GM21526 (cell line): Measurements from ENCODE around the gene WDPCP.
"Not testable (repeated sequence)": the region's sequence is repeated elsewhere in the genome, so short reads cannot be mapped to it uniquely, and the experiment has no call there.

Source experiments
- ATAC-seq: cut with Tn5 transposase; IDR thresholded peaks from one replicate; pipeline ENCODE4 v1.9.1; 2021; ENCODE audit warnings: moderate library complexity; ENCODE audit not compliant: unreplicated experiment, low FRiP score

The WDPCP gene

GRCh38 chr2:63590626-63591408 lies 2.5 kb upstream of the WDPCP start:
- no peak for ATAC-seq

- ATAC-seq: peak; percentile 7
Observed at GRCh38 chr2:63589148-63589958, 1.1 kb upstream of the WDPCP start.

GRCh38 chr2:63587814-63588384 lies 378 bp downstream of the WDPCP start:
- peak; percentile 2 for ATAC-seq

- ATAC-seq: no peak
Observed at GRCh38 chr2:63582873-63583272, 5.4 kb downstream of the WDPCP start.

DNA sequence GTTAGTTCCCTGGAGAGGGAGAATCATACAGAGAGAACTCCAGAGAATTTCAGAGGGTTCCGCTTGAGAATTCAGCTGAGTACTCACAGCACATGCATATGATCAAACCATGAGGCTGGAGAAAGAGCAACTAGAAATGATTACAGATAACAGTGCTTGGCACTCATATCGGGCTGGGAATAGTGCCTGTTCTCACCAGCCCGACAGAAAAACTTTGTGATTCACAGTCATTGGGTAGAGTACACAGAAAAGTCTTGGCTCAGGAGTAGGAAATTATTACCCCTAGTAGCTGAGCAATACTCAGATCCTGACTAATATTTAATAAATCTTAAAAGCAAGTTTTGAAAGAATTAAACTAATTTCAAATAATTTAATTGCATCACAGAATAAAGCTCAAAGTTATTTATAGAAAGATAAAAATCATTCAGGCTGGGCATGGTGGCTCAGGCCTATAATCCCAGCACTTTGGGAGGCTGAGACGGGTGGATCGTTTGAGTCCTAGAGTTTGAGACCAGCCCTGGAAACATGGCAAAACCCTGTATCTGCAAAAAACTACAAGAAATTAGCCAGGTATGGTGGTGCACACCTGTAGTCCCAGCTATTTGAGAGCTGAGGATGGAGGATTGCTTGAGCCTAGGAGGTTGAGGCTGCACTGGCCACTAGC lies 6.8 kb downstream of the WDPCP start:
- no peak for ATAC-seq

- ATAC-seq: no peak
Observed at GRCh38 chr2:63580651-63581297, 7.5 kb downstream of the WDPCP start.

DNA sequence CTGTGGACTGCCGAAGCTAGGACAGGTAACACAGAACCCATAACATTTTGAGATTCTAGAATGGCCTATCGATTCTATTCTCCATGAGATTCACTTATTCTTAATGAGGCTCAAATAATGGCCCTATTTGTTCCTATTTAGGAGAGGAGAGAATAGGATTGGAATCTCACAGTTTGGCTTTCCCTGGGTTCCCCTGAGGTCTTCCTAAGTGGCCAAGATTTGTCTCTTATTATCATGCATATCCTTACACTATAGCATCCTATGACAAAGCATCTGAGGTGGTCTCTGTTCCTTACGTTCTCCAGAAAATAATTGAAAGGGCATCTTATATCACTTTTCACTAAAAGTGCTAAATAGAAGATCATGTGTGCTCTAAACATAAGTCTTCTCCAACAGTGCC lies 9.5 kb downstream of the WDPCP start:
- no peak for ATAC-seq

- no peak for ATAC-seq
Observed at GRCh38 chr2:63576546-63576945, 11.7 kb downstream of the WDPCP start.

GRCh38 chr2:63573726-63574345 lies 14.4 kb downstream of the WDPCP start:
- ATAC-seq: not testable (repeated sequence)

DNA sequence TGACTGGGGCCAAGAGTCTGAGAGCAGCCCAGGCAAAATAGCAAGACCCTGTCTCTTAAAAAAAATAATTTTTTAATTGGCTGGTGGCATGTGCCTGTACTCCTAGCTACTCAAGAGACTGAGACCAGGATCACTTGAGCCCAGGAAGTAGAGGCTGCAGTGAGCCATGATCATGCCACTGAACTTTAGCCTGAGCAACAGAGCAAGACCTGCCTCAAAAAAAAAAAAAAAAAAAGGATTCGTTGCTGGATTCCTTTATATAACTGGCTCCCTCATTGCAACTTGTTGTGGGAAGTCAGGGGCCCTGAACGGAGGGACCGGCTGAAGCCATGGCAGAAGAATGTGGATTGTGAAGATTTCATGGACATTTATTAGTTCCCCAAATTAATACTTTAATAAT lies 15.3 kb downstream of the WDPCP start:
- not testable (repeated sequence) for ATAC-seq

GRCh38 chr2:63572001-63572400 lies 16.3 kb downstream of the WDPCP start:
- ATAC-seq: no peak

DNA sequence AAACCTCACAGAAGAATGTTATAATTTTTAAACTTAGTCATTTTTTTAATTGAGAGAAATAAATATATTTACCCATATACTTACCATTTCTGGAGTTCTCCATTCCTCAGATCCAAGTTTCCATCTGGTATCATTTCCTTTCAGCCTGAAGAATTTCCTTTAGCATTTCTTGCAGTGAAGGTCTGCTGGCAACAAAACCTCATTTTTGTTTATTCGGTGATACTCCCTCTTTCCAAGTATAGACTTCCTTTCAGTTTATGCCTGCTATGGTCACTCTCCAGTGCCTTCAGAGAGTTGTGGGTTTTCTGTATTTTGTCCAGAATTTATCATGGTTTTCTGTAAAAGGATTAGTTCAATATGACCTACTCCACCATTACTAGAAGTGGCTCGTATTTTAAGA lies 17.0 kb downstream of the WDPCP start:
- ATAC-seq: no peak

DNA sequence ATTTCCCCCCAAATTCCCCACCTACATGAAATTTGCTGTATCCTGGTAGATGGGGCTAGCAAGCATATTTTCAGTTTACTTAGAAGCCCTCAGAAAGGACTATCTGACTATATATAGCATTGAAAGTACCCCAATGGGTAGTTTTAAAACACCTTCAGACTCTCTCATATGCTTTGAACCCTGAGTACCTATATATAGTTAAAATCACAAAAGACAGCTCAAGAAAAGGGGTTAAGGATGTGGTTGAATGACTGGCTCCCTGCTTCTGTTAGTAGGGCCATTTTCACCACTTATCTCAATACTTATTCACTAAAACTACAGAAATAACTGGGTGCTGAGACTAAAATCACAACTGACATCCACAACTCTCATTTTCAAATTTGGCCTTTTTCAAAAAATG lies 18.5 kb downstream of the WDPCP start:
- peak; percentile 59 for ATAC-seq

GRCh38 chr2:63562751-63563150 lies 25.5 kb downstream of the WDPCP start:
- ATAC-seq: no peak

DNA sequence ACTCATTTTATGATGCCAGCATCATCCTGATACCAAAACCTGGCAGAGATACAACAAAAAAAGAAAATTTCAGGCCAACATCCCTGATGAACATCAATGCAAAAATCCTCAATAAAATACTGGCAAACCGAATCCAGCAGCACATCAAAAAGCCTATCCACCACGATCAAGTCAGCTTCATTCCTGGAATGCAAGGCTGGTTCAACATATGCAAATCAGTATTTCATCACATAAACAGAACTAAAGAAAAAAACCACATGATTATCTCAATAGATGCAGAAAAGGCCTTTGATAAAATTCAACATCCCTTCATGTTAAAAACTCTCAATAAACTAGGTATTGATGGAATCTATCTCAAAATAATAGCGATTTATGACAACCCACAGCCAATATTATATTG lies 29.4 kb downstream of the WDPCP start:
- ATAC-seq: not testable (repeated sequence)

DNA sequence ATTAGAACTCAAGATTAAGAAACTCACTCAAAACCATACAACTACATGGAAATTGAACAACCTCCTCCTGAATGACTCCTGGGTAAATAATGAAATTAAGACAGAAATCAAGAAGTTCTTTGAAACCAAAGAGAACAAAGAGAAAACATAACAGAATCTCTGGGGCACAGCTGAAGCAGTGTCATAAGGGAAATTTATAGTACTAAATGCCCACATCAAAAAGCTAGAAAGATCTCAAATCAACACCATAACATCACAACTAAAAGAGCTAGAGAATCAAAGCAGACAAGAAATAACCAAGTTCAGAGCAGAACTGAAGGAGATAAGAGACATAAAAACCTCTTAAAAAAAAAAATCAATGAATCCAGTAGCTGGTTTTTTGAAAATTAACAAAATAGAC lies 30.5 kb downstream of the WDPCP start:
- ATAC-seq: not testable (repeated sequence)

- no peak for ATAC-seq
Observed at GRCh38 chr2:63555931-63556330, 32.3 kb downstream of the WDPCP start.

DNA sequence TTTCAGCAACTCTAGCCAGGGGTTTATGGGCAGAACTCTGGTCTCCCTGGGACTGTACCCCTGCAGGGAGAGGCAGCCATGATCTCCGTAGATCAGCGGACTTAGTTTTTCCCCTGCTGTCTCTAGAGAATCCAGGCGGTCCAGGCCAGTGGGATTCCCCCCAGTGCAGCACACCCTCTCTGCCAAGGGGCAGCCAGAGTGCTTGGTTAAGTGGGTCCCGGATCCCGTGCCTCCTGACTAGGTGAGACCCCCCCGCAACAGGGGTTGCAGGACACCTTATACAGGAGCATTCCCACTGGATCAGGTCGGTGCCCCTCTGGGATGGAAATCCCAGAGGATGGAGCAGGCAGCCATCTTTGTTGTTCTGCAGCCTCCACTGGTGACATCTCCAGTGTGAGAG lies 33.0 kb downstream of the WDPCP start:
- no peak for ATAC-seq

DNA sequence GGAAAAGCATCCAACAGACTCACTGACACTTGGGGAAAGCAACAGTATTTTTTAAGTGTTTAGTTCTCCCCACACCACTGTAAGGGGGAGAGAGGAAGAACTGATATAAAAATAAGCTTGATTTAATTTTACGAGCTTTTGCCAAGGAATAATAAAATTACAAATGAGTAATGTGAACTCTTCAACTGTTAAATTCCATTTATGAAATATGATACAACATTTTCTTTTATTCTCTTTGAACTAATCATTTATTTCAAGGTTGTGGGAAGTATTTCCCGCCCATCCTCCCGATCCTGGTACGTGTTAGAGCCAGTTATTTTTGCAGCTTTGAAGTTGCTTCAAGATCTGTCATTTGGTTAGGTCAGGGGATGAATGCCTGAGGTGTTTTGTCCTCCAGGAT lies 35.2 kb downstream of the WDPCP start:
- ATAC-seq: no peak

DNA sequence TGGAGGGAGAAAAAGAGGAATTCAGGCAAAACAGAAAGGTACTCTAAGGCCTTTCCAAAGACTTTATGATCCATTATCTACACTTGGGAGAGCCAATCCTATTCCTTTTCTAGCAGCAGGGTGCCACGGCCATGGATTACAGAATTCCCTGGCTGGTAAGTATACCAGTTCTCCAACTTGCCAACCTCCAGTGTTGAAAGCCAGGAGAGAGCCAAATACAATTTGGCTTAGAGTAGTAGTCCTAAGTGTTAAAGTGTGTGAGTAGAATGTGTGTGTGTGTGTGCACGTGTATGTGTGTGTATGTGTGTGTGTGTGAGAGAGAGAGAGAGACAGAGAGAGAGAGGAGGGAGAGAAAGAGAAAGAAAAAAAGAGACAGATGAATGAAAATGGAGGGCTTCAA lies 43.3 kb downstream of the WDPCP start:
- no peak for ATAC-seq
